Measurements from ENCODE around the gene LPIN3.
"Not testable (repeated sequence)": the region's sequence is repeated elsewhere in the genome, so short reads cannot be mapped to it uniquely, and the experiment has no call there.

Gene LPIN3, protein sequence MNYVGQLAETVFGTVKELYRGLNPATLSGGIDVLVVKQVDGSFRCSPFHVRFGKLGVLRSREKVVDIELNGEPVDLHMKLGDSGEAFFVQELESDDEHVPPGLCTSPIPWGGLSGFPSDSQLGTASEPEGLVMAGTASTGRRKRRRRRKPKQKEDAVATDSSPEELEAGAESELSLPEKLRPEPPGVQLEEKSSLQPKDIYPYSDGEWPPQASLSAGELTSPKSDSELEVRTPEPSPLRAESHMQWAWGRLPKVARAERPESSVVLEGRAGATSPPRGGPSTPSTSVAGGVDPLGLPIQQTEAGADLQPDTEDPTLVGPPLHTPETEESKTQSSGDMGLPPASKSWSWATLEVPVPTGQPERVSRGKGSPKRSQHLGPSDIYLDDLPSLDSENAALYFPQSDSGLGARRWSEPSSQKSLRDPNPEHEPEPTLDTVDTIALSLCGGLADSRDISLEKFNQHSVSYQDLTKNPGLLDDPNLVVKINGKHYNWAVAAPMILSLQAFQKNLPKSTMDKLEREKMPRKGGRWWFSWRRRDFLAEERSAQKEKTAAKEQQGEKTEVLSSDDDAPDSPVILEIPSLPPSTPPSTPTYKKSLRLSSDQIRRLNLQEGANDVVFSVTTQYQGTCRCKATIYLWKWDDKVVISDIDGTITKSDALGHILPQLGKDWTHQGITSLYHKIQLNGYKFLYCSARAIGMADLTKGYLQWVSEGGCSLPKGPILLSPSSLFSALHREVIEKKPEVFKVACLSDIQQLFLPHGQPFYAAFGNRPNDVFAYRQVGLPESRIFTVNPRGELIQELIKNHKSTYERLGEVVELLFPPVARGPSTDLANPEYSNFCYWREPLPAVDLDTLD

GRCh38 chr20:41340327-41341055 is at the start of gene LPIN3:
Gene LPIN3, plus strand, starts transcription at chr20:41340821. Its CDS starts 4,983 bp downstream, at chr20:41345804.
- DNase-seq (ENCODE audit: low read depth in 2 of 2), result peak; percentile 37 to 53

- no peak for DNase-seq (ENCODE audit: low read depth in 2 of 2)
Measured at GRCh38 chr20:41293269-41294037, 47.2 kb upstream of the LPIN3 start.

DNA sequence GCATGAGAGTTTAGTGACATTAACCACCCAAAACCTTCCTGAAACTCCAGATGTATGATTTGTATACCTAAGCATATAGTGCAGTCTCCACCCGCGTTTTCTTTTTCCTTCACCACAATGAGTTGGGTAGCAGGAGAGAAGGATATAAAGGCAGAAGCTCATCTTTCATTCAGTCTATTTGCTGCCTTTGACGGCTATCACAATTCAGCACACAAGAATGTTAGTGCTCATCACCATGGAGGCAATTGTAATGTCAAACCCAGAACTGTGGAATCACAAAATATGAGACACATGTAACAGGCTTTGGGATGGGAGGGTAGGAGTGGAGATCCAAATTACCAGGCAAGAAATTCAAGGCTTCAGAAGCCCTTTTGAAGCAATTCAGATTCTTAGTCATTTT is 40.7 kb upstream of the LPIN3 start:
- no peak for DNase-seq (ENCODE audit: low read depth in 2 of 2)

DNA sequence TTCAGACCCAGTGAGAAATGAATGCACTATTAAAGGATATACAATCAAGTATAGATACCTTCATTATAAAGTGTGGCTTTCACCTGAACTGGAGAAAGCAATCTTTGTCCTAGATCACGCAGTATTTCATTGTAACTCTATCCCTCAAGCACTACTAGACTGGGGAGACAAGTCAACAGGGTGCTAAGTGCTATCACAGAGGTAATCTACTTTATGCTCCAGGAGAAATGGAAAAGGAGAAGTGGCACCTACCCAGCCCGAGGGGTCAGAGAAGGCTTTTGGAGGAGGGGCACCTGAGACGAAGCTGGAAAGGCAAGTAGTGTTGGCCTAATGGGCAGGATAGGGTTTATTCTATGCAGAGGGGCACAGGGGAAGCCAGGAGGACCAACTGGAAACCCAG is 40.2 kb upstream of the LPIN3 start:
- DNase-seq (ENCODE audit: low read depth in 2 of 2), result no peak

DNA sequence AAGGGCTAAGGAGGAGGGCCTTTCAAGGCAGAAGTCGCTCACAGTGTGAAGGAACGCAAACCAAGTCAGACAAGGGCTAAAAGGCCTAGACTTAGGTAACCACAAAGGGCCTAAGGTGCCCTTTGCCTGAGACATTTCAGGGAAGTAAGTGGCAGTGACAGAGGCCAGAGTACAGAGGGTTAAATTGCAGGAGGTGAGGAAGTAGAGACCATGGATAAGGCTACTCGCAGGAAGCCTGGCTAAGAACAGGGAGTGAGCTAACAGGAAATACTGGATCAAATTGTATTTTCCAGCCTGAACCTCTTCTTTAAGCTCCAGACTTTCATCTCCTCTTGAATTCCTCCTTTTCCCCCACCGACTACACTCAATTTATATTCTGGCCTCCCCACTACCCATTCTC is 39.7 kb upstream of the LPIN3 start:
- no peak for DNase-seq (ENCODE audit: low read depth in 2 of 2)

GRCh38 chr20:41304002-41304401 is 36.6 kb upstream of the LPIN3 start:
- DNase-seq (ENCODE audit: low read depth in 2 of 2), result no peak

- DNase-seq (ENCODE audit: low read depth in 2 of 2), result no peak
Measured at GRCh38 chr20:41304424-41305079, 36.1 kb upstream of the LPIN3 start.

DNA sequence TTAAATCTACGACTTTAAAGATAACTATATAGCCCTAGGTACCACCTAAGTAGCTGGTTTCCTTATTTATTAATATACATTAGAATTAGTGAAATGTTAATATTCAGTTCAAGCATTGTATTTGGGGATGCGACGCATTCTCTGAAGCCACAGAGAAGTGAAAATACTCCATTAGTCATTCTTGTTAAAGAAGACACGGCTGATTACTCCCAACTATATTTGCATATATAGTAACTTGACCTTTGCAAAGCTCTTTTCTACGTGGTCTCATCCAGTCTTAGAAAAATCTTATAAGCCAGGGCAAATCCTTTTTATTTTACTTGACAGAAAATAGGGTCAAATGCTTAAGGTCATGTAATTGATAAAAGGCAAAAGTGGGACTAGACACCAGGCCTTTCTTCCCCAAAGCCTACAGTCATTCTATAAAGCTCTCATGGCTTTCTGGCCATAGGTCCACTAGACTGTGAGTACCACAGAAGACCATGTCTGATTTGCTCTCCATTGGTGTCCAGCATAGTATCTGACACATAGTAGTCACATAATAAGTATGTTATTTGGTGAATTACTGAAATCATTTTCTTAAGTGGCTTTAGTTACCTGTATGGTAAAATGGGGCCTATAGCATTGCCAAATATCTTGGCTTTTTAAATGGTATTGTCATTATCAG is 34.4 kb upstream of the LPIN3 start:
- no peak for DNase-seq (ENCODE audit: low read depth in 2 of 2)

GRCh38 chr20:41307021-41307420 is 33.6 kb upstream of the LPIN3 start:
- no peak for DNase-seq (ENCODE audit: low read depth in 2 of 2)

GRCh38 chr20:41308290-41308711 is 32.3 kb upstream of the LPIN3 start:
- DNase-seq (ENCODE audit: low read depth in 2 of 2), result no peak

- no peak for DNase-seq (ENCODE audit: low read depth in 2 of 2)
Measured at GRCh38 chr20:41308726-41309413, 31.8 kb upstream of the LPIN3 start.

DNA sequence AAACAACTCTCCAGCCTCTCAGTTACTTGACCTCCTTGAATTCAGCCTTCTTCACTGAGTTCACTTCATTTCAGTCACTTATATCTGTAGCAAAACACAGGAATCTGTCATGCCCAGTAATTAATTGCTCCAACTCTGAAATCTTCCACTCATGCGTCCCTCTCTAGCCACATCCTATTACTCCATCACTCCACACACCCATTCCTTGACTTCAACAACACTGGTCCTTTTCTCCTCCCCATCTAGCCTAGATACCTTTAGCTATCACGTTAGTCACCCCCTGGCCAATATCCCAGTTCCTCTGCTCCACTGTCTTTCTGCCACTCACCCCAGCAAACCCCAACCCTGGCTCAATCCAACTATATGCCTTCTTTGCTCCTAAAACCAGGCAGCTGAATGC is 30.8 kb upstream of the LPIN3 start:
- DNase-seq (ENCODE audit: low read depth in 2 of 2), result no peak

DNA sequence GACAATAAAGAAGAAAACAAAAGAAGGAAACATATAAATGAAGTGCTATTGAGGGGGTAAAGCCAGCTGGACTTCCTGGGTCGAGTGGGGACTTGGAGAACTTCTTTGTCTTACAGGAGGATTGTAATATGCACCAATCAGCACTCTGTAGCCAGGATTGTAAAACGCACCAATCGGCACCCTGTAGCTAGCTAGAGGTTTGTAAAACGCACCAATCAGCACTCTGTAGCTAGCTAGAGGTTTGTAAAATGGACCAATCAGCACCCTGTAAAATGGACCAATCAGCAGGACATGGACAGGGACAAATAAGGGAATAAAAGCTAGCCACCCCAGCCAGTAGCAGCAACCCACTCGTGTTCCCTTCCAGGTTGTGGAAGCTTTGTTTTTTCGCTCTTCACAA is 28.6 kb upstream of the LPIN3 start:
- not testable (repeated sequence) for DNase-seq (ENCODE audit: low read depth in 2 of 2)

- DNase-seq (ENCODE audit: low read depth in 2 of 2), result no peak
Measured at GRCh38 chr20:41314386-41314785, 26.2 kb upstream of the LPIN3 start.

DNA sequence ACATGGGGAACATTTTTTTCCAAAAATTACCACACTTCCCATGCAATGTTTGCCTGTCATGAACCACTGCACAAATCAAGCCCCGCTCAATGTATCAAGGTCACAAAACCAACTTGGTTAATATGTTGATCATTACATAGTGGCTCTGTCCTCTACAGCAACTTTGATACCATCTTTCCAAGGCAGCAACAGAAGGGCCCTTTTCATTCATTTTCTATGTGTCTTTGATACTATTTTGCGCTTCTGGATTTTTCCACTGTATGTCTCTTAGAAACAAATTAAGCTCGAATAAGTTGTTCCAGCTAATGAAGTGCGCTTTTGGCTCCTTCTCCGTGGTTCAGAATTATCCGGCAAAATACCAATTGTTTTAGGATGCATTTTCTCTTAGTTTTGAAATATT is 24.6 kb upstream of the LPIN3 start:
- no peak for DNase-seq (ENCODE audit: low read depth in 2 of 2)

DNA sequence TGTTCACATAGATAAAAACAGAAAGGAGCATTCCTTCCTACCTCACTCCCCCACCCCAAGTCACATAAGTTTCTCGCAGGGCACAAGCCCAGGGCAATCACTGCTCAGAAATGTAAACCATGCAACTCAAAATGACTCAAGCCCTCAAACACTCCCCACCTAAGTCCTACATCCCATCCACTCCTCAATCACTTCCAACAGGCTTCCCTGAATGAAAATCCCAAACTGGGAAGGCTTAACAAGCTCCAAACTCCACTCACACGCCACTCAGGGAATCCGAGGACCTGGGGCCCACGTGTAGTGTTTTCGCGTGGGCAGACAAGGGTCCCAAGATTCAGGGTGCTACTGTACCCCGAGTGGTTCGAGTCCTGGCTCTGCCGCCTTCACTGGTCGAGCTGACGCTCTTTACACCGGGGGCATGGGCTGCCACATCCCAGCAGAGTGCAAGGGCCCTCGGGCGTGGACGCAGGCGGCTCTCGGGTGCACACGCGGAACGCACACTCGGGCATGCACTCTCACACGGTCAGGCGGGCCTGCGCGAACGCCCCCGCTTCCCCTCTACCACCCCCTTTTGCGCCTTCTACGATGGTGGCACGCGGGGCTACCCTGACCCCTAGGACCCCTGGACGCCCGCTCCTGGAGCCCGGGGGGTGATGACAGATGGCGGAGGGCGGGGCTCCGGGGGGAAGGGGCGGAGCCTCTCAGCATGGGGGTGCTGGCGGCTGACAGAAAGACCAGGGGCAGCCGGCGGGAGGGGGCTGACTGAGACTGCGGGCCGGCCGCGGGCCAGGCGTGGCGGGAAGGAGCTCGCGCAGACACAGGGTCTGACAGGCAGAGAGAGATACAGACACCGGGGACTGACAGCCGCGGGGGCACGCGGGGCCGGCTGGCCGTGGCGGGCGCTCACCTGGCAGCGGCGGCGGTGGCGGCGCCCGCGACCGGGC is 23.7 kb upstream of the LPIN3 start:
- peak; percentile 70 to 83 for DNase-seq (ENCODE audit: low read depth in 2 of 2)

- DNase-seq (ENCODE audit: low read depth in 2 of 2), result peak; percentile 92 to 98
Measured at GRCh38 chr20:41317546-41318270, 22.9 kb upstream of the LPIN3 start, which contains the start of gene ZHX3. Gene ZHX3, minus strand, starts transcription at chr20:41317731. Its CDS starts 112,815 bp downstream, at chr20:41204916.

DNA sequence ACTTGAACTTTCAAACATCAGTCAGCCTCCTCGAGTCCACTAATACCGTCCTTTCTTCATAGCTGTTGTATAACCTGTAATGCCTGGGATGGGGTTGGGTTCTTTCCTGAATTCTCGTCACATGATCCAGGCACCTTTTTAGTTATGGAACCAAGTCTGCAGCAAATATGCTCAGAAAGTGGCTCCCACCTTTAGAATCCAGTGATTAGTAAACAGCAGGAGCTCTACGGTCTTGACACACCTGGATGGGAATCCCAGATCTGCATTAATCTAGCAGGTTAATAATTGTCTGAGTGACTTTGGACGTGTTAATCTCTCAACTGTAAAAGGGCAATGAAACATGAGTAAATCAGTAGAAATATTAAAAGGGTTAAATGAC is 22.4 kb upstream of the LPIN3 start:
- no peak for DNase-seq (ENCODE audit: low read depth in 2 of 2)

All from stimulated activated CD4-positive, alpha-beta T cell treated with anti-CD3 and anti-CD28 coated beads, Interleukin-1b, Interleukin-23, amount 100 ng/mL, for 4 hours (primary cell).